ENCODE results near the gene IGFBP6.
A peak's percentile ranks its signal among the peaks of the same experiment; 100 is the strongest.
"Not testable (repeated sequence)": the region's sequence is repeated elsewhere in the genome, so short reads cannot be mapped to it uniquely, and the experiment has no call there.

IGFBP6 gene

DNA sequence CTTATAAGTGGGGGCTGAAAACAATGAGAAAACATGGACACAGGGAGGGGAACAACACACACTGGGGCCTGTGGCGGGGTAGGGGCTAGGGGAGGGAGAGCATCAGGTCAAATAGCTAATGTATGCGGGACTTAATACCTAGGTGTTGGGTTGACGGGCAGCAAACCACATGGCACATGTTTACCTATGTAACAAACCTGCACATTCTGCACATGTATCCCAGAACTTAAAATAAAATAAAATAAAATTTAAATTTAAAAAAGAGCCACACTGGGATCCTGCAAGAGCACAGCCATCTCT is 1.9 kb upstream of the IGFBP6 start:
- H3K27me3 ChIP-seq (ENCODE audit: control insufficient read depth in 5 of 5, insufficient read depth in 4 of 5, low read length in 5 of 5); H3K27ac ChIP-seq (ENCODE audit: low read depth, low read length); H3K36me3 ChIP-seq (ENCODE audit: control insufficient read depth in 5 of 5, insufficient read depth in 5 of 5, low read length in 5 of 5); H3K9ac ChIP-seq (ENCODE audit: low read length in 5 of 5); H3K9me3 ChIP-seq (ENCODE audit: control insufficient read depth in 5 of 5, low read length in 5 of 5): not testable (repeated sequence)
- Histone ChIP-seq H3K4me3 (ENCODE audit: low read depth in 1 of 5, low read length in 5 of 5) (peak overlapping the region in 1 of 5 donors; percentile 64), H3K4me1 (ENCODE audit: control insufficient read depth in 5 of 5, insufficient read depth in 5 of 5, low read length in 5 of 5) (peaks cover 14 to 52% (median 47%) of the 10 kb centered on the region in 5 donors)

DNA sequence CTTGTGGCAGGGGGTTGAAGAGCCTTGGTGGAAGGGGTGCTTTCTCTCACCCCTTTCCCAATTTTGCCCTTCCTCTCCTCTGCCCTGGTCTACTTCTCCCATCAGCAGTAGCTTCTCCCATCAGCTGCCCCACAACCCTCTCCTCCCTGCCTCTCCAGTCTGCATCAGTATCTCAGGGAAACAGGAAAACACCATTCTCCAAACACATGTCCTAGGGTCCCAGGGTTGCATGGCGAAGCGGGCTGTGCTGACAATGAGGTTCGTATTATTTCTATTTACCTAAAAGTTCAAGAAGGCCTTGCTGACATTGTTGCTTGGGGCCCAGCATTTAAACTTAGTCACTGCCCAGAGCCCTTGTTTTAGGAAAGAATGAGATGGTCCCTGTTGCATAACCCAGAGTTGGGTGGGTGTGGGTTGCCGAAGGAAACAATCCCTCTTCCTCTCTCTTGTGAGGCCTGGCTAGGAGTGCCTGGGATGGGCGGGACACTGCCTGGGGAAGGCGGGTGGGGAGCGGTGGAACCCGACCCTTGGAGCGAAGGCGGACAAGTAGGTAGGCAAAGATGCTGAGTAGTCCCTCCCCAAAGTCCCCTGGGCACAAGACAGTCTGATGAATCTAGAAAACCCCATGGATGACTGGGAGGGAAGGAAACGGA is 1.3 kb upstream of the IGFBP6 start:
- peak overlapping the region in 4 of 5 donors; percentile 53 to 84 (median 70) for H3K4me3 ChIP-seq (ENCODE audit: low read depth in 1 of 5, low read length in 5 of 5)
- no peaks in the 10 kb centered on the region for H3K27me3 ChIP-seq (ENCODE audit: control insufficient read depth in 5 of 5, insufficient read depth in 4 of 5, low read length in 5 of 5)
- peaks cover 14 to 52% (median 47%) of the 10 kb centered on the region in 5 donors for H3K4me1 ChIP-seq (ENCODE audit: control insufficient read depth in 5 of 5, insufficient read depth in 5 of 5, low read length in 5 of 5)
- peak overlapping the region; percentile 72 for H3K27ac ChIP-seq (ENCODE audit: low read depth, low read length)
- peak overlapping the region in 1 of 5 donors; percentile 47 for H3K9ac ChIP-seq (ENCODE audit: low read length in 5 of 5)
- no peaks in the 10 kb centered on the region for H3K9me3 ChIP-seq (ENCODE audit: control insufficient read depth in 5 of 5, low read length in 5 of 5)
- peaks cover 0 to 9% (median 4%) of the 10 kb centered on the region in 5 donors for H3K36me3 ChIP-seq (ENCODE audit: control insufficient read depth in 5 of 5, insufficient read depth in 5 of 5, low read length in 5 of 5)

DNA sequence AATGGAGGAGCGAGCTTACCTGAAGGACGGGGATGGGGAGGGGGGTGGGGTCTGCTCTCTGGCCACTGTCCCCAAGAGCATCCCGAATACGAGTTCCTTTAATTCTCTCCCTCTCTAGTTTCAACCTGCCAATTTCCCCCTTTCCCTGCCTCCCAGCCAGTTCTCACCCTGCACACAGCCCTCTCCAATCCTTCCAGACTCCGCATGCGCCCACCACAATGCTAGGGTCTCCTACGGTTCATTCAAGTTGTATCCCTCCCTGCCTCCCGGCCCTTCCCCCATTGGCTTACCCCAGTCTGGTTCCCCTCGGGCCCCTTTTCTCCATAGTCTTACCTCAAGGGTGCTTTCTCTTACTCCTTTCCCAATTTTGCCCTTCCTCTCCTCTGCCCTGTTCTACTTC is 708 bp upstream of the IGFBP6 start:
- Histone ChIP-seq H3K27me3 (ENCODE audit: control insufficient read depth in 5 of 5, insufficient read depth in 4 of 5, low read length in 5 of 5) (no peaks in the 10 kb centered on the region), H3K27ac (ENCODE audit: low read depth, low read length) (peak overlapping the region; percentile 80), H3K9me3 (ENCODE audit: control insufficient read depth in 5 of 5, low read length in 5 of 5) (no peaks in the 10 kb centered on the region), H3K4me1 (ENCODE audit: control insufficient read depth in 5 of 5, insufficient read depth in 5 of 5, low read length in 5 of 5) (peaks cover 14 to 52% (median 47%) of the 10 kb centered on the region in 5 donors), H3K9ac (ENCODE audit: low read length in 5 of 5) (peak overlapping the region in 4 of 5 donors; percentile 63 to 68 (median 64)), H3K4me3 (ENCODE audit: low read depth in 1 of 5, low read length in 5 of 5) (peak overlapping the region; percentile 64 to 84 (median 76)), H3K36me3 (ENCODE audit: control insufficient read depth in 5 of 5, insufficient read depth in 5 of 5, low read length in 5 of 5) (peaks cover 0 to 10% (median 4%) of the 10 kb centered on the region in 5 donors)

DNA sequence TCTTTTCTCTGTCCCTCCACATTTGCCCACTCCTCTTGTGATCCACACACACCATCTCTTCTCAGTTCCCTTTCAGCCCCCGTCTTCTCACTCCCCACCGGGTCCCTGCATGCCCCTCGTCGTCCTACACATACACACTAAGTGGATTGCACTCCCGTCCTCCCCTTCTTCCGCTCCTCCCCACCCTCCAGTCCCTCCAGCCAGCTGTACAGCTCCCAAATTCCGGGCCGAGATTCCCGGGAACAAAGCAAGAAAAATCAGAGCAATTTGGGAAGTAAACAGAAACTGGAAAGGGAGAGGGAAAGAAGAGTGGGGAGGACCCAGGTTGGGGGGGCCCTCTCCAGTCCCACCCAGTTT is 282 bp upstream of the IGFBP6 start:
- no peaks in the 10 kb centered on the region for H3K27me3 ChIP-seq (ENCODE audit: control insufficient read depth in 5 of 5, insufficient read depth in 4 of 5, low read length in 5 of 5)
- peak overlapping the region; percentile 80 for H3K27ac ChIP-seq (ENCODE audit: low read depth, low read length)
- peaks cover 14 to 52% (median 48%) of the 10 kb centered on the region in 5 donors for H3K4me1 ChIP-seq (ENCODE audit: control insufficient read depth in 5 of 5, insufficient read depth in 5 of 5, low read length in 5 of 5)
- H3K9me3 ChIP-seq (ENCODE audit: control insufficient read depth in 5 of 5, low read length in 5 of 5) = no peaks in the 10 kb centered on the region
- H3K4me3 ChIP-seq (ENCODE audit: low read depth in 1 of 5, low read length in 5 of 5) = peak overlapping the region; percentile 64 to 84 (median 76)
- H3K36me3 ChIP-seq (ENCODE audit: control insufficient read depth in 5 of 5, insufficient read depth in 5 of 5, low read length in 5 of 5) = peaks cover 0 to 14% (median 4%) of the 10 kb centered on the region in 5 donors
- H3K9ac ChIP-seq (ENCODE audit: low read length in 5 of 5) = peak overlapping the region in 4 of 5 donors; percentile 63 to 68 (median 64)

DNA sequence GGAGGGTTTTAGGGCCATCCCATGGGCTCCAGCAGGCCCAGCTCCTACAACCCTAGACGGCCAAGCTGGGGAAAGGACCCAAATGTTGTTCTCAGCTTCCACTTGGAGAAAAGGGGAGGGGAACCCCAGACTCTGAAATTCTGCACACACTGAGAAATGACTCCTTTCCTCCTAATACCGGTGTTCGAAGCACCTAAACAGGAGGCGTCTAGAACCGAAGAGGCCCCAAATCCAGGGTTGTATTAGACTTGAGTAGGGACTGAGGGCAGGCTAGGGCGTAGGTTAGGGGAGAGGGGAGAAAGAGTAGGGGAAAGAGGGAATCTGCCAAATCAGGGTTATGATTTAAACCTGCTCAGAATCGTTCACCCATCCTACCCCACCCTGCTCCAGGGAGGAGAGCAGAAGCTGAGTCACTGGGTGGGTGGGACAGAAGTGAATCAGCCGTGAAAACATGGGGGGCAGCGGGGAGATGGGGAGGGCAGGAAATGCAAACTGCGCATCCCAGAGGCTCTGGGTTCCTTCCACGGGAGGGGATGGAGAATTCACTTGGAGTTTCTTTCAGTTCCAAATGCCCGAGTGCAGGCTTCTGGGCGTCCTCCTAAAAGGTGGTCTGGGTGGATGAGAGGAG is 1.0 kb downstream of the IGFBP6 start:
- H3K36me3 ChIP-seq (ENCODE audit: control insufficient read depth in 5 of 5, insufficient read depth in 5 of 5, low read length in 5 of 5) = peaks cover 0 to 16% (median 4%) of the 10 kb centered on the region in 5 donors
- H3K4me3 ChIP-seq (ENCODE audit: low read depth in 1 of 5, low read length in 5 of 5) = peak overlapping the region; percentile 41 to 84 (median 76)
- H3K9me3 ChIP-seq (ENCODE audit: control insufficient read depth in 5 of 5, low read length in 5 of 5) = no peaks in the 10 kb centered on the region
- no peaks in the 10 kb centered on the region for H3K27me3 ChIP-seq (ENCODE audit: control insufficient read depth in 5 of 5, insufficient read depth in 4 of 5, low read length in 5 of 5)
- peak overlapping the region; percentile 54 to 71 (median 63) for H3K9ac ChIP-seq (ENCODE audit: low read length in 5 of 5)
- H3K4me1 ChIP-seq (ENCODE audit: control insufficient read depth in 5 of 5, insufficient read depth in 5 of 5, low read length in 5 of 5) = peaks cover 14 to 57% (median 55%) of the 10 kb centered on the region in 5 donors
- H3K27ac ChIP-seq (ENCODE audit: low read depth, low read length) = peak overlapping the region; percentile 80

DNA sequence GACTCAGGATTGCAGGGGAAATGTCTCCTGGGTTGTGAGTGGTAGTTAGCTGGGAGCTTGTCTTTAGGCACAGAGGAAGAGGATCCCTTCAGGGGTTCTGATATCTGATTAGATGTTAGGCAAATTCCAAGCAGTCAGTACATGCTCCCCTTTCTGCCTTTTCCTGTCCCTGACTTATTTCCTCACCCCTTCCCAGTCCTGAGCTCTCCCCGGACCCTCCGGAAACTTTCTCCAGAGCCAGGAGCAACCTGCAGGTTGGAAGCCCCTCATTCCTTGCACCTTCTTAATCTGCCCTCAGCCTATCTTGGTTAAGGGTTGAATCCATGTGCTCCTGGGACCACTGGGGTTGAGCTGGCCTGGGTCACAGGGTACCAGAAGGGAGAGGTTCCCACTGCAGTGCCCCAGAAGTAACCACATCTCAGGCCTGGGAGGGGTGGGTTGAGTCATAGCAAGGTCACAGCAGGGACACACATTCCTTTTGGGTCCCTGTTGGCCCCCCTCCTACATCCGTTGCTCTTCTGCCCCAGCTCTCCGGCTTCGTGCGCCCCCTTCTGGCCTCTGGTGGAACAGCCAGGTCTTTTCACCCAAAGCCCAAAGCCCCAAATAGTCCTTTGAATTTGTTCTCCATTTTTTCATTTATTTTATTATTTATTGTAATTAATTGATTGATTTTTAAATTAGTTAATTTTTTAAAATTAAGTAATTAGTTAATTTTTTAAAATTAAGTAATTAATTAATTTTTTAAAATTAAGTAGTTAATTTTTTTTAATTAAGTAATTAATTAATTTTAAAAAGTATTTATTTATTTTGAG is 1.8 kb downstream of the IGFBP6 start:
- peak overlapping the region in 3 of 5 donors; percentile 50 to 61 (median 54) for H3K9ac ChIP-seq (ENCODE audit: low read length in 5 of 5)

DNA sequence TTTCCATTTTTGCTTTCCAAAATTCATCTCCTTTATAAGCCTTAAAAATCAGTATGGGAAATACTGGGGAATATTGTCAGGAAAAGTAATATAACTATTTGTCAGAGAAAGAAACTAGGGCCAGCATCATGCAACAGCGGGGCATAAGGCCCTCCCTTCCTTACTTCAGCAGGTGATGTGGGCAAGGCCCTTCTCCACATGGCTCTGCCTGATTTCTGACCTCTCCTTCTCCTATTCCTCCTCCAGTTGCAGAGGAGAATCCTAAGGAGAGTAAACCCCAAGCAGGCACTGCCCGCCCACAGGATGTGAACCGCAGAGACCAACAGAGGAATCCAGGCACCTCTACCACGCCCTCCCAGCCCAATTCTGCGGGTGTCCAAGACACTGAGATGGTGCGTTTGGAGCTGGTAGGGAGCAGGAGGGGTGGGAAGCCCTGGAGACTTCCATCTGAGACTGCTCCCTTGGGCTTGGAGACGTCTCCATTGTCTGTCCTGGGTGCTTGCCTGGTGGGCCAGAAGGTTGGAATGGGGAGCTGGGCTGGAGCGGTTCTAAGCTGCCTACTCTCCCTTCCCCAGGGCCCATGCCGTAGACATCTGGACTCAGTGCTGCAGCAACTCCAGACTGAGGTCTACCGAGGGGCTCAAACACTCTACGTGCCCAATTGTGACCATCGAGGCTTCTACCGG is 3.1 kb downstream of the IGFBP6 start:
- Histone ChIP-seq H3K27me3 (ENCODE audit: control insufficient read depth in 5 of 5, insufficient read depth in 4 of 5, low read length in 5 of 5) (no peaks in the 10 kb centered on the region), H3K9ac (ENCODE audit: low read length in 5 of 5) (no peak overlapping the region), H3K4me1 (ENCODE audit: control insufficient read depth in 5 of 5, insufficient read depth in 5 of 5, low read length in 5 of 5) (peaks cover 7 to 52% (median 42%) of the 10 kb centered on the region in 5 donors), H3K9me3 (ENCODE audit: control insufficient read depth in 5 of 5, low read length in 5 of 5) (no peaks in the 10 kb centered on the region), H3K36me3 (ENCODE audit: control insufficient read depth in 5 of 5, insufficient read depth in 5 of 5, low read length in 5 of 5) (peaks cover 0 to 16% (median 4%) of the 10 kb centered on the region in 5 donors), H3K27ac (ENCODE audit: low read depth, low read length) (no peak overlapping the region), H3K4me3 (ENCODE audit: low read depth in 1 of 5, low read length in 5 of 5) (no peak overlapping the region)

More for the DNA sequence above, 1.8 kb downstream of the IGFBP6 start:
- H3K27me3 ChIP-seq (ENCODE audit: control insufficient read depth in 5 of 5, insufficient read depth in 4 of 5, low read length in 5 of 5) = no peaks in the 10 kb centered on the region
- peak overlapping the region; percentile 80 for H3K27ac ChIP-seq (ENCODE audit: low read depth, low read length)
- H3K9me3 ChIP-seq (ENCODE audit: control insufficient read depth in 5 of 5, low read length in 5 of 5) = no peaks in the 10 kb centered on the region
- H3K4me3 ChIP-seq (ENCODE audit: low read depth in 1 of 5, low read length in 5 of 5) = peak overlapping the region; percentile 41 to 84 (median 76)
- H3K36me3 ChIP-seq (ENCODE audit: control insufficient read depth in 5 of 5, insufficient read depth in 5 of 5, low read length in 5 of 5) = peaks cover 0 to 16% (median 4%) of the 10 kb centered on the region in 5 donors
- peaks cover 9 to 53% (median 49%) of the 10 kb centered on the region in 5 donors for H3K4me1 ChIP-seq (ENCODE audit: control insufficient read depth in 5 of 5, insufficient read depth in 5 of 5, low read length in 5 of 5)

DNA sequence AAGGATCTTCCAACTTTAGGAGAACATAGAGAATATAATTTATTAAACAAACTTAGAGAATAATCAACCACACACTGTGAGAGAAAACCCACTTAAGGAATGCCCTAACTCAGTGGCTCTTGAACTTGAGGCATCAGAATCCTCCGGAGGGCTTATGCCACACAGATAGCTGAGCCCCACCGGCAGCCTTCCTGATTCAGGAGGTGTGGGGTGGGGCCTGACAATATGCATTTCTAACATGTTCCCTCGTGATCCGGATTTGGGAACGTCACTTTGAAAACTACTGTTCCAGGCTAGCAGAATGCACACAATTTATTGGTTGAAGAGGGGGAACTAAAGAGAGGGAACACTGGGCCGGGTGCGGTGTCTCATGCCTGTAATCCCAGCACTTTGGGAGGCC is 3.8 kb downstream of the IGFBP6 start:
- Histone ChIP-seq H3K36me3 (ENCODE audit: control insufficient read depth in 5 of 5, insufficient read depth in 5 of 5, low read length in 5 of 5) (peaks cover 0 to 16% (median 4%) of the 10 kb centered on the region in 5 donors), H3K27ac (ENCODE audit: low read depth, low read length) (no peak overlapping the region), H3K27me3 (ENCODE audit: control insufficient read depth in 5 of 5, insufficient read depth in 4 of 5, low read length in 5 of 5) (no peaks in the 10 kb centered on the region), H3K9me3 (ENCODE audit: control insufficient read depth in 5 of 5, low read length in 5 of 5) (no peaks in the 10 kb centered on the region), H3K9ac (ENCODE audit: low read length in 5 of 5) (no peak overlapping the region), H3K4me3 (ENCODE audit: low read depth in 1 of 5, low read length in 5 of 5) (no peak overlapping the region), H3K4me1 (ENCODE audit: control insufficient read depth in 5 of 5, insufficient read depth in 5 of 5, low read length in 5 of 5) (peaks cover 7 to 46% (median 36%) of the 10 kb centered on the region in 5 donors)

DNA sequence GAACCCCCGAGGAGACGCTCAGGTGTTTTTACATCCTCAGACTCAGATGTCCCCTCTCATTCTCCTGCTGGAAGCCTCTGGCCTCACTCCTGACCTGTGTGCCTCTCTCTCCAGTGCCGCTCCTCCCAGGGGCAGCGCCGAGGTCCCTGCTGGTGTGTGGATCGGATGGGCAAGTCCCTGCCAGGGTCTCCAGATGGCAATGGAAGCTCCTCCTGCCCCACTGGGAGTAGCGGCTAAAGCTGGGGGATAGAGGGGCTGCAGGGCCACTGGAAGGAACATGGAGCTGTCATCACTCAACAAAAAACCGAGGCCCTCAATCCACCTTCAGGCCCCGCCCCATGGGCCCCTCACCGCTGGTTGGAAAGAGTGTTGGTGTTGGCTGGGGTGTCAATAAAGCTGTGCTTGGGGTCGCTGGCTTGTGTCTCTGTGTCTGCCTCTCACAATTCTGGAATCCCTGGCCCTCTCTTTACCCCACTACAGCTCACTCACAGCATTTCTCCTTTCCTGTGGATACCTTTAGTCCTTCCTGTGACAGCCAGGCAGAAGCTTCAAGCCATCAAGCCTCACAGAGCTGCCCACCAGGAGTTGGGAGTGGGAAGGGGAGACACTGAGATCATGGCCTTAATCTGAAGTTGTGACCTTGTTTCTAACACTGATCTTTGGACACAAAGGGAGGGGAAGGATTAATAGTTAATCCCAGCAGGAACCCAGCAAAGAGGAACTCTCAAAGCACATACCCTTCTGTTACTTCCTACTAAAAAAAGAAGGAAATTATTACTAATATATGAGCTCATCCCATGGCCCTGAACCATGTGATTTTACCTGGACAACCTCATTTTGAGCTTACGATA is 4.7 kb downstream of the IGFBP6 start:
- Histone ChIP-seq H3K27me3 (ENCODE audit: control insufficient read depth in 5 of 5, insufficient read depth in 4 of 5, low read length in 5 of 5) (no peaks in the 10 kb centered on the region), H3K36me3 (ENCODE audit: control insufficient read depth in 5 of 5, insufficient read depth in 5 of 5, low read length in 5 of 5) (peaks cover 0 to 16% (median 4%) of the 10 kb centered on the region in 5 donors), H3K4me1 (ENCODE audit: control insufficient read depth in 5 of 5, insufficient read depth in 5 of 5, low read length in 5 of 5) (peaks cover 7 to 39% (median 34%) of the 10 kb centered on the region in 5 donors), H3K9me3 (ENCODE audit: control insufficient read depth in 5 of 5, low read length in 5 of 5) (no peaks in the 10 kb centered on the region), H3K4me3 (ENCODE audit: low read depth in 1 of 5, low read length in 5 of 5) (no peak overlapping the region), H3K9ac (ENCODE audit: low read length in 5 of 5) (peak overlapping the region in 1 of 5 donors; percentile 48), H3K27ac (ENCODE audit: low read depth, low read length) (no peak overlapping the region)

Measured in subcutaneous abdominal adipose tissue (tissue), 5 donors.